ENCODE data around the gene C6orf118. TPM values are rescaled to one million over a fixed set of nuclear protein-coding genes. Genes with fewer than 3 reads are reported as not detected.

C6orf118 gene
- total and polyA plus RNA-seq, 2 donors (not counting 3 experiments of a cell fraction or from before 2014, with no cell fraction given): not detected

- H3K27me3 ChIP-seq (ENCODE audit: control insufficient read depth in 2 of 2, insufficient read depth in 2 of 2, low read length in 2 of 2): no peaks in the 10 kb centered on the region
- H3K27ac ChIP-seq (ENCODE audit: insufficient read depth, low read depth, low read length): no peak overlapping the region
- FAIRE-seq (no peak), DNase-seq (ENCODE audit: low read depth, low spot score) (no peak)
- BruUV-seq (replicated peaks): no TSS peak
- no peaks in the 10 kb centered on the region for H3K79me2 ChIP-seq (ENCODE audit: control insufficient read depth, insufficient read depth, low read length)
- no peaks in the 10 kb centered on the region for H4K20me1 ChIP-seq (replicated peaks; ENCODE audit: control insufficient read depth, extremely low read depth, insufficient read depth, low read length)
- H2AFZ ChIP-seq (ENCODE audit: low read depth, low read length): no peak overlapping the region
- no peaks in the 10 kb centered on the region for H3K4me1 ChIP-seq (ENCODE audit: control insufficient read depth, extremely low read depth, insufficient read depth, low read length)
- no peaks in the 10 kb centered on the region for H3K9me1 ChIP-seq (replicated peaks; ENCODE audit: control insufficient read depth, extremely low read depth, insufficient read depth, low read length)
- CTCF ChIA-PET: interaction anchor here (1.1 kb wide), 1 partner anchor 14 kb away, joined by 3 read pairs; no protein-coding TSS in a partner anchor
- POLR2A ChIA-PET: no interaction called here
- H3K9ac ChIP-seq (replicated peaks; ENCODE audit: extremely low read depth, insufficient read depth, low read length): no peak overlapping the region
- H3K4me2 ChIP-seq (ENCODE audit: insufficient read depth, low read length): no peak overlapping the region
- no peak overlapping the region for H3K4me3 ChIP-seq (replicated peaks in 1 of 3; ENCODE audit: insufficient read depth in 1 of 3, low read depth in 1 of 3, low read length in 3 of 3)
- TF ChIP-seq POLR2AphosphoS5 (IDR thresholded peaks at IDR 0.05; ENCODE audit: insufficient read depth, low read depth, low read length): no peak
- TF ChIP-seq EZH2 (IDR thresholded peaks at IDR 0.05; ENCODE audit: borderline replicate concordance, low read depth, low read length, severe bottlenecking): no peak
- TF ChIP-seq MYC (IDR thresholded peaks at IDR 0.05; ENCODE audit: low read depth, low read length): no peak
- no peak for TF ChIP-seq MAX (IDR thresholded peaks at IDR 0.05; ENCODE audit: insufficient read depth, insufficient read length)
- no peak for TF ChIP-seq JUN (IDR thresholded peaks at IDR 0.05; ENCODE audit: borderline replicate concordance, insufficient read depth, insufficient read length, low read depth)
- no peak for TF ChIP-seq GATA2 (IDR thresholded peaks at IDR 0.05; ENCODE audit: insufficient read depth, insufficient read length, low read depth, low read length)
- TF ChIP-seq POLR2A (IDR thresholded peaks at IDR 0.05; ENCODE audit: low read depth, low read length): no peak
- TF ChIP-seq CTCF (IDR thresholded peaks at IDR 0.05; ENCODE audit: extremely low read depth in 1 of 2, insufficient read depth in 1 of 2, low read depth in 1 of 2, low read length in 2 of 2): no peak
- no peak for TF ChIP-seq FOS (IDR thresholded peaks at IDR 0.05; ENCODE audit: borderline replicate concordance, insufficient read depth, low read length)
- dilution Hi-C loops (cut with MboI; ENCODE audit: extremely low pct_ligation_motif_present, low sequenced_read_pairs): no loop called here
- intact Hi-C loops (cut with micrococcal nuclease): no loop called here
- H3K36me3 ChIP-seq (ENCODE audit: control insufficient read depth in 2 of 2, extremely low read depth in 1 of 2, insufficient read depth in 2 of 2, low read length in 2 of 2): no peaks in the 10 kb centered on the region
- peaks cover 5% of the 10 kb centered on the region for H3K9me3 ChIP-seq (replicated peaks; ENCODE audit: control insufficient read depth, insufficient read depth, low read length)
Observed at GRCh38 chr6:165231177-165231576, 78.2 kb downstream of the C6orf118 start.

All from endothelial cell of umbilical vein (primary cell).